ENCODE data around the gene PREX1. TPM values are rescaled to one million over a fixed set of nuclear protein-coding genes. Genes with fewer than 3 reads are reported as not detected.

PREX1 gene
- total and polyA plus RNA-seq, 10 donors, result 36.7 to 279 (median 157) TPM

DNA sequence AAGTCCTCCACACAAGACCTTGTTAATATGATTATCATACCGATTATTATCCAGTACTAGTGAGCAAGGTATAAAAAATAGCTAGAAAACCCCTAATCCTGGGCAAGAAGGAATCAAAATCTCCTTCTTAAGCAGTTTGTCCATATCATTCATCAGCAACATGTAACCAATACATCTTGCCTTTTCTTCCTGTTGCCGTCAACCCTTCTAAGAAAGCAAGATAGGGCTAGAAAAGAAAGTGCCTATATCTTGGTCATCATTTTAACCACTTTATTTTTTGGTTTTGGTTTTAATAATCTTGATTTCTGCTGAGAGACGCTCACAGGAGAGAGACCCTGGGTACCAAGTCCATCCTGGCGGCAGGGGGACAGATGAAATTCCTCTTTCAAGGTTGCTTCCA lies 27.2 kb upstream of the PREX1 start:
- 74 to 89% (median 76%) methylated on average over 4 of the region's 4 CpGs for WGBS, 5 donors
- intact Hi-C loops (cut with DNase I; ENCODE audit: low total_unique reads), result no loop called here
- no peak overlapping the region for H3K27ac ChIP-seq
- no peaks in the 10 kb centered on the region for H3K27me3 ChIP-seq (replicated peaks in 1 of 7)
- H3K4me3 ChIP-seq, result no peak overlapping the region
- peaks cover 0 to 2% (median 0%) of the 10 kb centered on the region in 8 donors for H3K9me3 ChIP-seq
- H3K36me3 ChIP-seq, result no peaks in the 10 kb centered on the region
- peaks cover 0 to 47% (median 12%) of the 10 kb centered on the region in 6 donors for H3K4me1 ChIP-seq
- no peak for TF ChIP-seq POLR2AphosphoS5 (IDR thresholded peaks at IDR 0.05)
- TF ChIP-seq, protein P1, sequence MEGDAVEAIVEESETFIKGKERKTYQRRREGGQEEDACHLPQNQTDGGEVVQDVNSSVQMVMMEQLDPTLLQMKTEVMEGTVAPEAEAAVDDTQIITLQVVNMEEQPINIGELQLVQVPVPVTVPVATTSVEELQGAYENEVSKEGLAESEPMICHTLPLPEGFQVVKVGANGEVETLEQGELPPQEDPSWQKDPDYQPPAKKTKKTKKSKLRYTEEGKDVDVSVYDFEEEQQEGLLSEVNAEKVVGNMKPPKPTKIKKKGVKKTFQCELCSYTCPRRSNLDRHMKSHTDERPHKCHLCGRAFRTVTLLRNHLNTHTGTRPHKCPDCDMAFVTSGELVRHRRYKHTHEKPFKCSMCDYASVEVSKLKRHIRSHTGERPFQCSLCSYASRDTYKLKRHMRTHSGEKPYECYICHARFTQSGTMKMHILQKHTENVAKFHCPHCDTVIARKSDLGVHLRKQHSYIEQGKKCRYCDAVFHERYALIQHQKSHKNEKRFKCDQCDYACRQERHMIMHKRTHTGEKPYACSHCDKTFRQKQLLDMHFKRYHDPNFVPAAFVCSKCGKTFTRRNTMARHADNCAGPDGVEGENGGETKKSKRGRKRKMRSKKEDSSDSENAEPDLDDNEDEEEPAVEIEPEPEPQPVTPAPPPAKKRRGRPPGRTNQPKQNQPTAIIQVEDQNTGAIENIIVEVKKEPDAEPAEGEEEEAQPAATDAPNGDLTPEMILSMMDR (IDR thresholded peaks at IDR 0.05 in 8 of 11, conservative IDR thresholded peaks at IDR 0.05 in 3 of 11), result no peak
- TF ChIP-seq POLR2A (IDR thresholded peaks at IDR 0.05), result no peak
- no peak for DNase-seq

DNA sequence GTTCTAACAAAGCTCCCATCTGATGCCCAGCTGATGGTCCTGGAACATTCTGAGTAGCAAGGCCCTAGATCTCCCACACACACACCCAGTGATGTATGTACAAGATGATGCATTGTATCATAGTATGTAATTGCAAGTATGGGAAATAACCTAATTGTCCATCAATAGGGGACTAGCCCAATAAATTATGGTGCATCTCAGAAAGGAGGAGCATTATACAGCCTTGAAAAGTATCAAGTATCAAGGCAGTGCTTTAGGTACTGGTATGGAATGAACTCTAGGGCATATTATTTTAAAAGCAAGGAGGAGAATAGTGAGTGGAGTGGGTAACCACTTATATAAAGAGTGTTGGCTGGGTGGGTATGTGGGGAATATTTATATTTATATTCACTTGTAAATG lies 24.8 kb upstream of the PREX1 start:
- H3K36me3 ChIP-seq, result no peaks in the 10 kb centered on the region
- peaks cover 0 to 2% (median 0%) of the 10 kb centered on the region in 8 donors for H3K9me3 ChIP-seq
- H3K27ac ChIP-seq, result no peak overlapping the region
- H3K4me3 ChIP-seq, result no peak overlapping the region
- no peak for DNase-seq
- no peak for TF ChIP-seq POLR2A (IDR thresholded peaks at IDR 0.05)
- no peak for TF ChIP-seq POLR2AphosphoS5 (IDR thresholded peaks at IDR 0.05)
- TF ChIP-seq, protein P1 (IDR thresholded peaks at IDR 0.05 in 8 of 11, conservative IDR thresholded peaks at IDR 0.05 in 3 of 11), result no peak
- intact Hi-C loops (cut with DNase I; ENCODE audit: low total_unique reads), result no loop called here
- H3K27me3 ChIP-seq (replicated peaks in 1 of 7), result no peaks in the 10 kb centered on the region
- peaks cover 0 to 24% (median 8%) of the 10 kb centered on the region in 6 donors for H3K4me1 ChIP-seq

DNA sequence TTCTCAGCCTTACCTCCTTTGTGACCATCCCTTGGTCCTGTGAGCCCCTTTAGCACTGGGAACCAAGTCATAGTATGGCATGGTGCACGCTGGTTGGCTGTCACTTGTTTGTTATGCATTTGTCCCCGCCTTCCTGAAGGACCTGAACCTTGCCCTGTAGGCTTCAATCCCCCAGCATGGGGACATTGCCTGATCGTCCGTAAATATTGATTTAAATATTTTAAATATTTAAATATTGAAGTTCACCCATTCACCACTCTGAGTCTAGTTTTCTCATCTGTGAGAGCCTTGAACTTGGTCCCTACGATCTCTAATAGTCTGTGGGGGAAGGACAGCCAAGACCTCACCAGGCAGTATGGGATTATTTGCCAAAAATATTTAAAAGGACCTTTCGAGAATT lies 23.8 kb upstream of the PREX1 start:
- no peak overlapping the region for H3K4me3 ChIP-seq
- no peaks in the 10 kb centered on the region for H3K27me3 ChIP-seq (replicated peaks in 1 of 7)
- DNase-seq, result no peak
- peaks cover 0 to 2% (median 0%) of the 10 kb centered on the region in 8 donors for H3K9me3 ChIP-seq
- TF ChIP-seq POLR2AphosphoS5 (IDR thresholded peaks at IDR 0.05) (no peak), POLR2A (IDR thresholded peaks at IDR 0.05) (no peak)
- TF ChIP-seq, protein P1 (IDR thresholded peaks at IDR 0.05 in 8 of 11, conservative IDR thresholded peaks at IDR 0.05 in 3 of 11), result no peak
- intact Hi-C loops (cut with DNase I; ENCODE audit: low total_unique reads), result no loop called here
- H3K4me1 ChIP-seq, result peaks cover 0 to 22% (median 13%) of the 10 kb centered on the region in 6 donors
- H3K27ac ChIP-seq, result no peak overlapping the region
- WGBS, 5 donors, result 86 to 96% (median 93%) methylated on average over 6 of the region's 6 CpGs
- H3K36me3 ChIP-seq, result no peaks in the 10 kb centered on the region

DNA sequence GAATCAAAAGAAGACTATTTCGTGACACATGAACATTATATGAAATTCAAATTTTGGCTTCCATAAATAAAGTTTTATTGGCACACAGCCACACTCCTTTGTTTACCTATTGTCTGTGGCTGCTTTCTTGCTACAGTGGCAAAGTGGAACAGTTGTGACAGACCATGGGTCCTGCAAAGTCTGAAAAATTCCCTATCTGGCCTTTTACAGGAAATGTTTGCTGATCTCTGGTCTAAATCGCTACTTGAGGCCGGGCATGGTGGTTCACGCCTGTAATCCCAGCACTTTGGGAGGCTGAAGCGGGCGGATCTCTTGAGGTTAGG lies 23.1 kb upstream of the PREX1 start:
- 86 to 93% (median 88%) methylated on average over 6 of the region's 6 CpGs for WGBS, 5 donors
- no peak for DNase-seq
- H3K36me3 ChIP-seq, result no peaks in the 10 kb centered on the region
- intact Hi-C loops (cut with DNase I; ENCODE audit: low total_unique reads), result no loop called here
- H3K27ac ChIP-seq, result no peak overlapping the region
- H3K4me1 ChIP-seq, result peaks cover 0 to 22% (median 10%) of the 10 kb centered on the region in 6 donors
- TF ChIP-seq, protein P1 (IDR thresholded peaks at IDR 0.05 in 8 of 11, conservative IDR thresholded peaks at IDR 0.05 in 3 of 11), result no peak
- no peak for TF ChIP-seq POLR2A (IDR thresholded peaks at IDR 0.05)
- TF ChIP-seq POLR2AphosphoS5 (IDR thresholded peaks at IDR 0.05), result no peak
- no peak overlapping the region for H3K4me3 ChIP-seq
- H3K9me3 ChIP-seq, result peaks cover 0 to 2% (median 0%) of the 10 kb centered on the region in 8 donors
- no peaks in the 10 kb centered on the region for H3K27me3 ChIP-seq (replicated peaks in 1 of 7)

All from spleen (tissue), 11 donors.